MM.1S (cell line): ENCODE data around the gene GNGT1.

Source experiments
- DNase-seq: peaks from one replicate; pipeline ENCODE4 v3.0.0-alpha.2; 2015
- H2AFZ ChIP-seq: fragments of 300-600 bp; sonication (generic); 2 replicates; pipeline ENCODE4 v1.6.0; 2016; ENCODE audit warnings: antibody characterized with exemption, low read length
- H3F3A ChIP-seq: fragments of 300-600 bp; sonication (generic); 2 replicates; pipeline ENCODE4 v1.6.1; 2016; ENCODE audit warnings: mild to moderate bottlenecking, antibody characterized with exemption, low read length, moderate library complexity, mixed read lengths; ENCODE audit not compliant: insufficient read depth
- H3K27ac ChIP-seq: fragments of 300-600 bp; sonication (generic); 2 replicates; pipeline ENCODE4 v1.5.1; 2016; ENCODE audit warnings: mild to moderate bottlenecking, low read length
- H3K27me3 ChIP-seq: fragments of 300-600 bp; sonication (generic); replicated peaks from 2 replicates; pipeline ENCODE4 v1.6.0; 2016; ENCODE audit warnings: low read length; ENCODE audit not compliant: insufficient read depth
- H3K36me3 ChIP-seq: fragments of 300-600 bp; sonication (generic); replicated peaks from 2 replicates; pipeline ENCODE4 v1.6.1; 2016; ENCODE audit warnings: mild to moderate bottlenecking, low read length, mixed read lengths; ENCODE audit not compliant: insufficient read depth
- H3K4me1 ChIP-seq: fragments of 300-600 bp; sonication (generic); 2 replicates; pipeline ENCODE4 v1.6.1; 2016; ENCODE audit warnings: low read length, mixed read lengths
- H3K4me2 ChIP-seq: fragments of 300-600 bp; sonication (generic); 2 replicates; pipeline ENCODE4 v1.6.0; 2016; ENCODE audit warnings: low read depth, low read length
- H3K4me3 ChIP-seq: fragments of 300-600 bp; sonication (generic); 2 replicates; pipeline ENCODE4 v1.5.1; 2016; ENCODE audit warnings: low read length, mixed read lengths
- H3K79me2 ChIP-seq: fragments of 300-600 bp; sonication (generic); 2 replicates; pipeline ENCODE4 v1.6.1; 2016; ENCODE audit warnings: mixed run types, low read length, mixed read lengths
- H3K9ac ChIP-seq: fragments of 300-600 bp; sonication (generic); 2 replicates; pipeline ENCODE4 v1.6.1; 2016; ENCODE audit warnings: low read length, mixed read lengths
- H3K9me2 ChIP-seq: fragments of 300-600 bp; sonication (generic); replicated peaks from 2 replicates; pipeline ENCODE4 v1.6.1; 2016; ENCODE audit warnings: mild to moderate bottlenecking, low read length, mixed read lengths; ENCODE audit not compliant: insufficient read depth
- H3K9me3 ChIP-seq: fragments of 300-600 bp; sonication (generic); replicated peaks from 2 replicates; pipeline ENCODE4 v1.6.1; 2016; ENCODE audit warnings: mild to moderate bottlenecking, low read length, mixed read lengths; ENCODE audit not compliant: insufficient read depth
- H4K20me1 ChIP-seq: fragments of 300-600 bp; sonication (generic); 2 replicates; pipeline ENCODE4 v1.6.1; 2016; ENCODE audit warnings: mild to moderate bottlenecking, low read length, moderate library complexity, mixed read lengths; ENCODE audit not compliant: insufficient read depth
- EZH2 ChIP-seq: fragments of 300-600 bp; sonication (generic); optimal IDR thresholded peaks from 2 replicates; pipeline ENCODE3; 2017; ENCODE audit warnings: low read depth, mild to moderate bottlenecking, antibody characterized with exemption, low read length, mixed read lengths
- EZH2phosphoT487 ChIP-seq: fragments of 300-600 bp; sonication (generic); IDR thresholded peaks from 2 replicates; pipeline ENCODE4 v1.6.1; 2018; ENCODE audit warnings: antibody characterized with exemption, low read length
- TF ChIP-seq, protein P1 (sequence below): fragments of 300-600 bp; sonication (generic); IDR thresholded peaks from 2 replicates; pipeline ENCODE4 v1.5.1; 2016; ENCODE audit warnings: antibody characterized with exemption, low read length, mixed read lengths

The GNGT1 gene

DNA sequence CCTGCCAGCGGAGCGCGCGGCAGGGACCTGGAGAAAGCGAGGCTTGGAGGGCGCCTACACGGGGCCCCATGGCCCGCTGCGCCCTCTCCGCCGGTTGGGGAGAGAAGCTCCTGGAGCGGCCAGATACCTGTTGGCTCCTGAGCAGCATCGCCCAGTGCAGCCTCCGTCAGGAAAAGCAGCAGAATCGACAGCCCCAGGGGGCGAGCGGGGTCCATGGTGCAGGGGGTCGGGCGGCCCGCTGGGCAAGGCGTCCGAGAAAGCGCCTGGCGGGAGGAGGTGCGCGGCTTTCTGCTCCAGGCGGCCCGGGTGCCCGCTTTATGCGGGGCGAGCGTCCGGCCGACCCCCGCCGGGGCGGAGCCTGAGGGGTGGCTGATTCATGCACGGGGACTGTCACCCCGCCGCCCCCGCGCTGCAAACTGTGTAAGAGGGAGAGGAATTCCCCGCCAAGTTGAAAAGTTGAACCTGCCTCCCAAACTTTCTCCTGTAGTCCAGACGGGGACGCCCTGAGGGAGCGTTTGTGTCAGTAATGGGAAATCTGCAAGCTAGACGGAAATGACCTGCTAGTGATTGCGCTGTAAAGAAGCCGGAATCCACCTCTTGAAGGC is 15.8 kb upstream of the GNGT1 start, which contains the start of gene TFPI2:
TFPI2 (minus strand) TSS at position 290 of the 605 bp plus-strand sequence; CDS start at position 215, 75 bp downstream.
- Histone ChIP-seq H3F3A (no peaks in the 10 kb centered on the region), H3K36me3 (no peaks in the 10 kb centered on the region), H4K20me1 (no peaks in the 10 kb centered on the region), H3K79me2 (no peaks in the 10 kb centered on the region), H2AFZ (peak within 1 kb of the TSS; percentile 57), H3K27me3 (no peaks in the 10 kb centered on the region), H3K9me3 (no peaks in the 10 kb centered on the region), H3K4me1 (no peaks in the 10 kb centered on the region), H3K27ac (no peak within 1 kb of the TSS), H3K9me2 (no peaks in the 10 kb centered on the region), H3K4me3 (peak within 1 kb of the TSS; percentile 47), H3K9ac (no peak within 1 kb of the TSS), H3K4me2 (peak within 1 kb of the TSS; percentile 53)
- DNase-seq = no peak
- TF ChIP-seq, protein P1, sequence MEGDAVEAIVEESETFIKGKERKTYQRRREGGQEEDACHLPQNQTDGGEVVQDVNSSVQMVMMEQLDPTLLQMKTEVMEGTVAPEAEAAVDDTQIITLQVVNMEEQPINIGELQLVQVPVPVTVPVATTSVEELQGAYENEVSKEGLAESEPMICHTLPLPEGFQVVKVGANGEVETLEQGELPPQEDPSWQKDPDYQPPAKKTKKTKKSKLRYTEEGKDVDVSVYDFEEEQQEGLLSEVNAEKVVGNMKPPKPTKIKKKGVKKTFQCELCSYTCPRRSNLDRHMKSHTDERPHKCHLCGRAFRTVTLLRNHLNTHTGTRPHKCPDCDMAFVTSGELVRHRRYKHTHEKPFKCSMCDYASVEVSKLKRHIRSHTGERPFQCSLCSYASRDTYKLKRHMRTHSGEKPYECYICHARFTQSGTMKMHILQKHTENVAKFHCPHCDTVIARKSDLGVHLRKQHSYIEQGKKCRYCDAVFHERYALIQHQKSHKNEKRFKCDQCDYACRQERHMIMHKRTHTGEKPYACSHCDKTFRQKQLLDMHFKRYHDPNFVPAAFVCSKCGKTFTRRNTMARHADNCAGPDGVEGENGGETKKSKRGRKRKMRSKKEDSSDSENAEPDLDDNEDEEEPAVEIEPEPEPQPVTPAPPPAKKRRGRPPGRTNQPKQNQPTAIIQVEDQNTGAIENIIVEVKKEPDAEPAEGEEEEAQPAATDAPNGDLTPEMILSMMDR = no peak
- TF ChIP-seq EZH2phosphoT487 = no peak

DNA sequence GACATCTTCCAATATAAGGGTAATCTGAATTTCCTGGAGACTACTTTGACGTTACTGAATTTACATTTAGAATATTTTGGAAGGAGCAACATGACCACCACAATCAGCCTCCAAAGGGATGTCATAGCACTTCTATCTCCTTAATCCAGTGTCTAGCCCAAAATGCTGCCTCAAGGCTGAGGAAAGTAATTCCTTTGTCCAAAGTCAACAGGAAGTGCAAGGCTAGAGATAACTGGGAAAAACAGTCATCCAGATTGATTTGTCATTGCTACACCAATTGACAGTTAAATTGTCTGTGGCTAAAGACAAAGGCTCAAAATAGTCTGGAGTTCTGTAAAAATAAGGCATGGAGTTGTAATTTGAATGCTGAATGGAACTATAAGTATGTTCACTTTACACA is 11.9 kb upstream of the GNGT1 start:
- TF ChIP-seq EZH2 (no peak), EZH2phosphoT487 (no peak)
- TF ChIP-seq, protein P1 = no peak
- no peak overlapping the region for H3K4me3 ChIP-seq
- no peak for DNase-seq
- no peak overlapping the region for H2AFZ ChIP-seq
- H3K36me3 ChIP-seq = no peaks in the 10 kb centered on the region
- no peaks in the 10 kb centered on the region for H3K4me1 ChIP-seq
- H4K20me1 ChIP-seq = no peaks in the 10 kb centered on the region
- H3K27me3 ChIP-seq = no peaks in the 10 kb centered on the region
- no peak overlapping the region for H3K27ac ChIP-seq
- no peaks in the 10 kb centered on the region for H3K9me2 ChIP-seq
- no peak overlapping the region for H3K4me2 ChIP-seq
- H3K9ac ChIP-seq = no peak overlapping the region
- no peaks in the 10 kb centered on the region for H3K9me3 ChIP-seq
- H3F3A ChIP-seq = no peaks in the 10 kb centered on the region
- no peaks in the 10 kb centered on the region for H3K79me2 ChIP-seq

DNA sequence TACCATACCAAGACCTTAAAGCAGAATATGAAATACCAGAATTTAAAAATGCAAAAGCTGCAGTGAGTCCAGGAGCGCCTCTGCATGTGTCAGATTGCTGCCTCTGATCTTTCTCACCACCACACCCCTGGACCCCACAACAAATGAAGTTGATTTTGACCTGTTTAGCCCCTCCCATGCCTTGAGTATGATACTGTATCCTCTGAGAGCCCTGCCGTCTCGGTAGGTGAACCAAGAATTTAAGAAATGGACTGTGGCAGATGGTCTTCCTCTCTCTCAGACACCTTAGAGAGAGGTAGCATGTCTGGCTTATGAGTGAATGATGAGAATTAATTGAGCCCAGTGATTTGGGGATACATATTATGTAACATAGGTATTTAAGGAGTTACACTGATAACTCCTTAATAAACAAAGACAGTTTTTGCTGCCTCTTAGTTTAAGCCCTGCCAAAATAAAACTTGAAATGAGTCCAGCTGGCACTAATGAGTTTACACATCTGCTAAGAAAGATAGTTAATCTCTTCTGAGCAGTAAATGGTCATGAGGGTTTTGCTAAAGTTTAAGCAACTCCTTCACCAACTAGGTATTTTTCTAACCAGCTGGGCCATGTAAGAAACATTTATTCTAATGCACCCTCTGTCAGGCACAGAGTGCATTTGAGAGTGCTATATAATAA is 11.3 kb upstream of the GNGT1 start:
- TF ChIP-seq, protein P1 = no peak
- no peak for TF ChIP-seq EZH2phosphoT487
- TF ChIP-seq EZH2 = no peak
- H3K4me3 ChIP-seq = no peak overlapping the region
- H3K9me2 ChIP-seq = no peaks in the 10 kb centered on the region
- no peaks in the 10 kb centered on the region for H3K36me3 ChIP-seq
- H3K27ac ChIP-seq = no peak overlapping the region
- no peak overlapping the region for H3K9ac ChIP-seq
- H3K79me2 ChIP-seq = no peaks in the 10 kb centered on the region
- H4K20me1 ChIP-seq = no peaks in the 10 kb centered on the region
- no peak overlapping the region for H2AFZ ChIP-seq
- no peaks in the 10 kb centered on the region for H3K27me3 ChIP-seq
- DNase-seq = no peak
- H3K4me1 ChIP-seq = no peaks in the 10 kb centered on the region
- no peaks in the 10 kb centered on the region for H3F3A ChIP-seq
- H3K9me3 ChIP-seq = no peaks in the 10 kb centered on the region
- no peak overlapping the region for H3K4me2 ChIP-seq
